HG03565 (cell line): ENCODE results near the gene SLC3A2.
"Not testable (repeated sequence)": the region's sequence is repeated elsewhere in the genome, so short reads cannot be mapped to it uniquely, and the experiment has no call there.

Source experiments
- ATAC-seq: cut with Tn5 transposase; IDR thresholded peaks from one replicate; pipeline ENCODE4 v1.9.1; 2021; ENCODE audit warnings: mild to moderate bottlenecking, moderate library complexity; ENCODE audit not compliant: unreplicated experiment

Gene SLC3A2

GRCh38 chr11:62925745-62926679 lies 45.3 kb downstream of the SLC3A2 start:
- ATAC-seq, result no peak

GRCh38 chr11:62926680-62927455 lies 46.2 kb downstream of the SLC3A2 start:
- no peak for ATAC-seq

- ATAC-seq, result no peak
Measured at GRCh38 chr11:62928011-62928410, 47.3 kb downstream of the SLC3A2 start.

GRCh38 chr11:62930157-62930556 lies 49.5 kb downstream of the SLC3A2 start:
- no peak for ATAC-seq

- no peak for ATAC-seq
Measured at GRCh38 chr11:62930666-62931065, 50.0 kb downstream of the SLC3A2 start.

- ATAC-seq, result no peak
Measured at GRCh38 chr11:62931499-62932278, 51.0 kb downstream of the SLC3A2 start.

GRCh38 chr11:62933285-62933684 lies 52.6 kb downstream of the SLC3A2 start:
- no peak for ATAC-seq

- ATAC-seq, result no peak
Measured at GRCh38 chr11:62933750-62934495, 53.2 kb downstream of the SLC3A2 start.

- ATAC-seq, result no peak
Measured at GRCh38 chr11:62934496-62934785, 53.7 kb downstream of the SLC3A2 start.

GRCh38 chr11:62937528-62937927 lies 56.8 kb downstream of the SLC3A2 start:
- not testable (repeated sequence) for ATAC-seq
